OCI-LY3 (cell line): ENCODE measurements around the gene FAM227B.

Source experiments
- H2AFZ ChIP-seq: fragments of 200-600, 300-600 bp; shearing (Covaris generic); 2 replicates; pipeline ENCODE4 v1.6.0; 2014; ENCODE audit warnings: antibody characterized with exemption, low read depth, low read length
- H3K27ac ChIP-seq: fragments of 200-600, 300-600 bp; sonication (generic); 2 replicates; pipeline ENCODE4 v1.5.1; 2014; ENCODE audit warnings: mild to moderate bottlenecking, low read length, moderate library complexity, mixed read lengths
- H3K27me3 ChIP-seq: fragments of 200-600, 300-600 bp; sonication (generic); 2 replicates; pipeline ENCODE4 v1.6.1; 2014; ENCODE audit warnings: low read depth, low read length, mixed read lengths
- H3K36me3 ChIP-seq: fragments of 200-600, 300-600 bp; sonication (generic); replicated peaks from 2 replicates; pipeline ENCODE3; 2014; ENCODE audit warnings: low read depth, low read length, mixed read lengths
- H3K4me1 ChIP-seq: fragments of 300-600, 200-600 bp; sonication (generic); 2 replicates; pipeline ENCODE4 v1.6.1; 2014; ENCODE audit warnings: low read length, mixed read lengths
- H3K4me2 ChIP-seq: fragments of 200-600, 300-600 bp; sonication (generic); 2 replicates; pipeline ENCODE4 v1.6.1; 2014; ENCODE audit warnings: low read length, mixed read lengths
- H3K4me3 ChIP-seq: fragments of 300-600, 200-600 bp; sonication (generic); 2 replicates; pipeline ENCODE4 v1.5.1; 2014; ENCODE audit warnings: antibody characterized with exemption, mild to moderate bottlenecking, low read length, moderate library complexity
- H3K79me2 ChIP-seq: fragments of 300-600, 200-600 bp; shearing (Covaris generic); 2 replicates; pipeline ENCODE4 v1.6.1; 2014; ENCODE audit warnings: mild to moderate bottlenecking, low read length, mixed read lengths
- H3K9ac ChIP-seq: fragments of 300-600, 200-600 bp; shearing (Covaris generic); 2 replicates; pipeline ENCODE4 v1.6.0; 2014; ENCODE audit warnings: mild to moderate bottlenecking, low read length, moderate library complexity
- H3K9me3 ChIP-seq: fragments of 200-600, 300-600 bp; shearing (Covaris generic); 2 replicates; pipeline ENCODE4 v1.6.1; 2014; ENCODE audit warnings: low read length, mixed read lengths; ENCODE audit not compliant: insufficient read depth
- H4K20me1 ChIP-seq: fragments of 200-600, 300-600 bp; sonication (generic); 2 replicates; pipeline ENCODE4 v1.6.1; 2016; ENCODE audit warnings: low read length, mixed read lengths; ENCODE audit not compliant: insufficient read depth
- CTCF ChIP-seq: fragments of 200-600, 300-600 bp; sonication (generic); IDR thresholded peaks from 2 replicates; pipeline ENCODE4 v1.5.1; 2014; ENCODE audit warnings: antibody characterized with exemption, low read length, low read depth
- EZH2phosphoT487 ChIP-seq: fragments of 200-600 bp; shearing (Covaris generic); IDR thresholded peaks from 2 replicates; pipeline ENCODE4 v1.6.1; 2018; ENCODE audit warnings: antibody characterized with exemption, mixed run types, low read depth

The FAM227B gene

GRCh38 chr15:49303003-49303402, 317.6 kb downstream of the FAM227B start:
- TF ChIP-seq CTCF (no peak), EZH2phosphoT487 (no peak)
- H3K27ac ChIP-seq: no peak overlapping the region
- no peak overlapping the region for H3K4me3 ChIP-seq

GRCh38 chr15:49301562-49301961, 319.1 kb downstream of the FAM227B start:
- Histone ChIP-seq H3K27ac (no peak overlapping the region), H3K9me3 (no peaks in the 10 kb centered on the region), H3K9ac (no peak overlapping the region), H3K27me3 (no peaks in the 10 kb centered on the region), H2AFZ (no peak overlapping the region), H4K20me1 (no peaks in the 10 kb centered on the region), H3K36me3 (no peaks in the 10 kb centered on the region), H3K4me1 (peaks cover 6% of the 10 kb centered on the region), H3K4me3 (no peak overlapping the region), H3K4me2 (no peak overlapping the region), H3K79me2 (no peaks in the 10 kb centered on the region)
- TF ChIP-seq EZH2phosphoT487: no peak

More at GRCh38 chr15:49303003-49303402, 317.6 kb downstream of the FAM227B start:
- H3K9me3 ChIP-seq: no peaks in the 10 kb centered on the region
- no peak overlapping the region; the same call in 1 of the 2 replicates for H3K4me2 ChIP-seq
- H3K79me2 ChIP-seq: no peaks in the 10 kb centered on the region
- H3K4me1 ChIP-seq: peaks cover 6% of the 10 kb centered on the region
- H2AFZ ChIP-seq: no peak overlapping the region
- H4K20me1 ChIP-seq: no peaks in the 10 kb centered on the region
- no peak overlapping the region for H3K9ac ChIP-seq
- no peaks in the 10 kb centered on the region for H3K27me3 ChIP-seq
- H3K36me3 ChIP-seq: no peaks in the 10 kb centered on the region

GRCh38 chr15:49300856-49301255, 319.8 kb downstream of the FAM227B start:
- H4K20me1 ChIP-seq: no peaks in the 10 kb centered on the region
- peaks cover 6% of the 10 kb centered on the region for H3K4me1 ChIP-seq
- TF ChIP-seq CTCF (no peak), EZH2phosphoT487 (no peak)
- H3K9me3 ChIP-seq: no peaks in the 10 kb centered on the region
- no peak overlapping the region for H3K27ac ChIP-seq
- H3K27me3 ChIP-seq: no peaks in the 10 kb centered on the region
- no peak overlapping the region for H3K4me2 ChIP-seq
- H3K36me3 ChIP-seq: no peaks in the 10 kb centered on the region
- no peaks in the 10 kb centered on the region for H3K79me2 ChIP-seq
- no peak overlapping the region for H3K4me3 ChIP-seq
- H2AFZ ChIP-seq: no peak overlapping the region
- no peak overlapping the region for H3K9ac ChIP-seq

GRCh38 chr15:49297584-49297983, 323.0 kb downstream of the FAM227B start:
- Histone ChIP-seq H3K79me2 (no peaks in the 10 kb centered on the region), H3K4me2 (no peak overlapping the region), H3K9me3 (no peaks in the 10 kb centered on the region), H3K4me3 (no peak overlapping the region), H3K27me3 (no peaks in the 10 kb centered on the region), H2AFZ (no peak overlapping the region), H3K36me3 (no peaks in the 10 kb centered on the region), H3K27ac (no peak overlapping the region), H3K4me1 (no peaks in the 10 kb centered on the region), H4K20me1 (no peaks in the 10 kb centered on the region), H3K9ac (no peak overlapping the region)
- TF ChIP-seq CTCF (no peak), EZH2phosphoT487 (no peak)

- no peak overlapping the region for H3K4me3 ChIP-seq
- no peak for TF ChIP-seq EZH2phosphoT487
- no peak for TF ChIP-seq CTCF
- no peaks in the 10 kb centered on the region for H3K9me3 ChIP-seq
These were observed 324.4 kb downstream of the FAM227B start for GRCh38 chr15:49296258-49296657.

More at GRCh38 chr15:49296258-49296657, 324.4 kb downstream of the FAM227B start:
- Histone ChIP-seq H3K79me2 (no peaks in the 10 kb centered on the region), H3K4me1 (no peaks in the 10 kb centered on the region), H2AFZ (no peak overlapping the region), H3K27me3 (no peaks in the 10 kb centered on the region), H3K9ac (no peak overlapping the region), H4K20me1 (no peaks in the 10 kb centered on the region), H3K27ac (no peak overlapping the region), H3K36me3 (no peaks in the 10 kb centered on the region), H3K4me2 (no peak overlapping the region)
